HG03378 (cell line): Measurements from ENCODE around the gene LMO7.
"Not testable (repeated sequence)": the region's sequence is repeated elsewhere in the genome, so short reads cannot be mapped to it uniquely, and the experiment has no call there.

Experiments
- ATAC-seq: cut with Tn5 transposase; IDR thresholded peaks from one replicate; pipeline ENCODE4 v1.9.1; 2021; ENCODE audit warnings: mild to moderate bottlenecking, moderate library complexity; ENCODE audit not compliant: unreplicated experiment

LMO7 gene

DNA sequence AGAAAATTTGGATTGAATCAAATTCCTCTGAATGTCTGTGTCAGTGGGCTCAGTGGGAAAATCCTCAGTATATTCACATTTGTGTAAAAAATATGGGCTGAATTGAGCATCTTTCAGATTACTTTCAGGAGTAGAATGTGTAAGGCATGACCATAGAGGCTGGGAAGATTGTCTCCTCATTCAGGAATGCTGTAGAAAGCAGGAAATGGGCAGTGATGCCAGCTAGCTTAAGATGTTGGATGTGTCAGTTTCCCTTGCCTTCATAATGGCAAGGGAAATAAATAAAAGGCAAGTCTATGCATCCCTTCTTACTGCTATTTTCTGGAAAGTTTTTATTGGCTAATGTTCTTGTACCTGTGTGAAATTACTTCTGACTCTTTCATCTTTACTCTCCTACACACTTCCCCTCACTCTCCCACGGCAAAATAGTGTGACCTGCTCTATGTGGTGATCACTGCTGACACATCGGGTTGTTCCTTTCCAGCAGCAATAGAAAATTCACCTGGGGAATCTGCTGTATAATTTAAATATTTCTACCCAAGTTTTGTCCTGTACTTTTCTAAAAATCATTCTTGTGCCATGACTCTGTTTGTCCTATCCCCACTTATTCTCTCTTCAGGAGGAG lies 103.2 kb downstream of the LMO7 start:
- peak; percentile 79 for ATAC-seq

GRCh38 chr13:75740031-75740430 lies 103.9 kb downstream of the LMO7 start:
- ATAC-seq = no peak

DNA sequence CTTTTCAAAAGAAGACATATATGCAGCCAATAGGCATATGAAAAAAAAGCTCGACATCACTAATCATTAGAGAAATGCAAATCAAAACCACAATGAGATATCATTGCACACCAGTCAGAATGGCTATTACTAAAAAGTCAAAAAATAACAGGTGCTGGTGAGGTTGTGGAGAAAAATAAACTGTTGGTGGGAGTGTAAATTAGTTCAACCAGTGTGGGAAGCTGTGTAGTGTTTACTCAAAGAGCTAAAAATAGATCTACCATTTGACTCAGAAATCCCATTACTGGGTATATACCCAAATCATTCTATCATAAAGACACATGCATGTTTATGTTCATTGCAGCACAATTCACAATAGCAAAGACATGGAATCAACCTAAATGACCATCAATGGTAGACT lies 106.9 kb downstream of the LMO7 start:
- not testable (repeated sequence) for ATAC-seq

DNA sequence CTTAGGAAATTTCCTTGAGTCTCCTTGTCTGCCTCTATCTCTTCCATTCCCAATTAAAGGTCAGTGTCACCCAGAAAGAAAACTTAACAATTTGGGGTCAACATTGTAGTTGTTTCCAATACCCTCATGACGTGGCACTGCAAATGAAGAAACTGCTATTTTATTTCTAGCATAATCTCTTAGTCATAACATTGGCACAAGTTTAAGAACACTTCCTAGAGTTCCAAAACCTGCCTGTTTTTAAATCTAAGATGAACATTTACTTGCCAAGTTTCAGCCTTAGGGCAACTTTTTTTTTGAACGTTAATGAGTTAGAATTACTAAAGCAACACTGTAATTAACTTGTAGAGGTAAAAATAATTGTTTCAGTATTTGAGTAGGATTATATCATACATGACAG lies 108.0 kb downstream of the LMO7 start:
- ATAC-seq = no peak

GRCh38 chr13:75745387-75745786 lies 109.3 kb downstream of the LMO7 start:
- ATAC-seq = no peak

DNA sequence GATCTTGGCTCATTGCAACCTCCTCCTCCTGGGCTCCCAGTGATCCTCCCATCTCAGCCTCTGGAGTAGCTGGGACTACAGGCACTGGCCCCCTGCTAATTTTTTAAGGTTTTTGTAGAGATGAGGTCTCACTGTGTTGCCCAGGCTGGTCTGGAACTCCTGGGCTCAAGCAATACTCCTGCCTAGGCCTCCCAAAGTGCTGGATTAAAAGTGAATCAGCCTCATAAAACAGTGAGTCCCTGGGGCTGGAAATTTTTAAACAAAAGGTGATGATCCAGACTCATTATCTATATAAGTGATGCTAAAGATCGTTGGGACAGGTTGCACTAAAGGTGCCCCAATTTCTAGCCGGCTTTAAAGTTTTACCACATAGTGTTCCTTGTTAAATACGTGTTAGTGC lies 112.7 kb downstream of the LMO7 start:
- no peak for ATAC-seq

DNA sequence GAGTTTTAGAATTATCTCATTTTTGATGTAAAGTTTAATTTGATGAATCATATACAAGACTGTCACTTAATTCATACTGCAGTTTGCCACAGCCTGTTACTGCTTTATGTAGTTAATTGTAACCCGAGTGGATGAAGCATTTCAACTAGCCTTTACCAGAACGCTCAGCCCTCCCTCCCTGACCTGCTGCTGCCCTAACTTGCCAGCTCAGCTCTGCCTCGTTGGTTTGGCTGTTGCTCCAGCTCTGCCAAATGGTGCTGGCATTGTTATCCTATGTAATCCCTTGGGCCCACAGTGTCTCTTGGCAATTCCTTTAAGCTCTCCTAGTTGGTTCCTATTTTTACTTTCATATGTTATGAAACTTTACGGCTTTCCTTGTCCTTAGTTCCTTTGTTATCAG lies 113.3 kb downstream of the LMO7 start:
- ATAC-seq = no peak

- ATAC-seq = no peak
Measured at GRCh38 chr13:75751350-75751749, 115.2 kb downstream of the LMO7 start.

GRCh38 chr13:75752826-75753225 lies 116.7 kb downstream of the LMO7 start:
- ATAC-seq = no peak

DNA sequence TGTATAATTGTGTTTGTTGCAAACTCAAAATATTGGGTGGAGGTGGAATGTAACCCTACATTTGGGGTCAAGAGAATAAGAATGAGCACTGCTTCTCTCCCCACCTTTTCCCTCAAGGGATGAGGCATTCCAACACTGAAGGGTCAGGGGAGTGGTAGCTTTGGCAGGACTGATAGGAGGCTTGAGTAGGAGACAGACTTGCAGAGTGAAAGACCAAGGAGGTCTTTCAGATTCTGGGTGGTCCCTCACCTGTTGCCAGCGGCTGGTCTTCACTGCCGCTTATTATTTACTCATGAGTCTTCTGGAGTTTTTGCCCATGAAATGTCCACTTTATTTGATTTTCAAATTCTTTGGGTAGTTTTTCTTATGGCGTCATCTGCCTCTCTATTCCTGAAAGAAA lies 118.8 kb downstream of the LMO7 start:
- ATAC-seq = no peak

- ATAC-seq = no peak
Measured at GRCh38 chr13:75757336-75757735, 121.2 kb downstream of the LMO7 start.

DNA sequence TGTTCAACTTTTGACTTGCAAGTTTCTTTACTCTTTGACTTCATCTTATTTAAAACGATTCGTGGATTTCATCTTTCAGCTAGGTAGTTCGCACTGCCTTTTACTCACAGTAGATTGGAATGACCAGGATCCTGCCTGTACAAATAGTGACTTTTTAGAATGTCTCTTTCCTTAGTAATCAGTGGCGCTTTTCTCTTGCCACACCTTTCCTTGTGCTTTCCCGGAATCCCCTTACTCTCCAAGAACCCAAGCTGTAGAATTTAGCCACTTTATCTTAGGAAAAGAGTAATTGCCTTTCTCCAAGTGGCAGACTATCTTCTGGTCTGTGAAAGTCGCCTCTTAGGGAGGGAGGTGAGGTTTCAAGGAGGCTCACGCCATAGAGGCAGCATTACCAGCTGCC lies 123.4 kb downstream of the LMO7 start:
- no peak for ATAC-seq

DNA sequence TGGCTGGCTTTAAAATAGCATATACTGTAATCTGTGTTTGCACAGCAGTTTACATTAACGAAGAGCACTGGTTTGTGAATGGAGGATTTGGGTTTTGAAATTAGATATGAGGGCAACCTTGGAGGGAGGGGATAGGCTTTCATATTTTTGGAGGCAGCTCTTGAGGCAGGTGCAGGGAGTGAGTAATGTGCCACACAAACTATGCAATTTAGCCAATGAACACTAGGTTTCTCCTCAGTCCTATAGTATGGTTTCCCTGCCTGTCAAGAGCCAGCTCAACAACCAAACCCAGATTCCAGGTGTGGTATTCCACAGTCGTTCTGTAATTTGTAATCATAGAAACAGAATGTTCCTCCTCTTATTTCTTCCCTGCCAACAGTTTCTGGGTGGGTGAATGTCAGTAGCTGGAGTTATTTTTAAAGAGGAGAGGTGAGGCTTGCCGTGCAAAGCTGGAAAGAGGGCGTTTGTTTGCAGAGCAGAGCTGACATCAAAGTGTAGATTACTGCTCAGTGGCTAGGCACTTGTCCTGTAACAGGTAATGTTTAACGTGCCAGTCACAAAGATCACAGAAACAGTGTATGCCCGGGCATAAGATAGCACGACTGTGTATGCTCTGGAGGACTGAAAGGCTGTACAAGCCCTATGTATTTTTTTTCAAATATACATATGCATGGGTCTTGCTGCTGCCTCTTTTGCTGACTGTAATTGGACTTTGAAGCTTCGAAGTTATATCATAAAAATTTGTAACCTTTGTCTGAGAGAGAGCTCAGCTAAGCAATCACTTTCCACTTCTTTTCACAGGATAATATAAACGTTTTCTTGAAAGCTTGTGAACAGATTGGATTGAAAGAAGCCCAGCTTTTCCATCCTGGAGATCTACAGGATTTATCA lies 124.2 kb downstream of the LMO7 start:
- peak; percentile 33 for ATAC-seq

- peak; percentile 45 for ATAC-seq
Measured at GRCh38 chr13:75761369-75761768, 125.2 kb downstream of the LMO7 start.

DNA sequence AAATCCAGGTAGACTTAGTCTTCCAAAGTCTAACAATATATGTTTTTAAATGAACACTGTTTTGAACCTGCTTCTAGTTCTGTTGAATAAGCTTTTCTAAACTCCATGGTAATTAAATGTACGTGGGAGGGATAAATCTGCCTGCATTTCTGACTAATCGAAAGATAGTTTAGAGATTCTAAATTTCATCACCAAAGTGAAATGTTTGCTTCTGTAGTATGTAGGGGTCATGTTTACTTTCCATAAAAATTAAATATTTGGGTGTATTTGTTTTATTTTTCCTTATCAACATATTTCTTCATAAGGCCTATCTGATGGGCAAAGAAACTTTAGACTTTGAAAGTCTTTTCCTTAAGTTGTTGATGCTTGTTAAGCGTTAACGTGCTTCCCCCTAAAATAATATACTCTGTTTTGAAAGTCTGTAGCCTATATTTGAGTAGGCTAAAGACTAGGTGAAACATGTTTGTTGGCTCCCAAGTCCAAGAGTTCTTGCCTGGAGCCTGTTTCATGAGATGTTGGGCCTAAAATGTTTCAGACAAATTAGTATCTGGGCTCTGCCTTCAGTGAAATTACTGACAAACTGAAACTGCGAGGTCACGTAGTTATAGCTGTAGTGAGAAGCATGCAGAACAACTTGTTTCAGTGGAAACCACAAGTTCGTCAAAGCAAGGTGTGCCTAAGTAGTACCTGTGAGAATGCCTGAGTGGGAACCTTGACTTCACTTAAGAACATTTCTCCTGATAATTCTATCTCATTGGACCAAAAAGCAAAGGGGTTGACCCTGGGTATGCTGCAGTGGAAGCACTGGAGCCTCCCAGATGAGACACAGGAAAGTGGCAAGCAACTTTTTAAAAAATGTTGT lies 126.2 kb downstream of the LMO7 start:
- peak; percentile 95 for ATAC-seq

- no peak for ATAC-seq
Measured at GRCh38 chr13:75762955-75763354, 126.8 kb downstream of the LMO7 start.

GRCh38 chr13:75763512-75763911 lies 127.4 kb downstream of the LMO7 start:
- no peak for ATAC-seq

GRCh38 chr13:75764251-75764925 lies 128.3 kb downstream of the LMO7 start:
- ATAC-seq = no peak

GRCh38 chr13:75764926-75765310 lies 128.8 kb downstream of the LMO7 start:
- ATAC-seq = no peak

GRCh38 chr13:75766636-75767035 lies 130.5 kb downstream of the LMO7 start:
- ATAC-seq = no peak
